Measurements from ENCODE around the gene CENPB.

CENPB gene

DNA sequence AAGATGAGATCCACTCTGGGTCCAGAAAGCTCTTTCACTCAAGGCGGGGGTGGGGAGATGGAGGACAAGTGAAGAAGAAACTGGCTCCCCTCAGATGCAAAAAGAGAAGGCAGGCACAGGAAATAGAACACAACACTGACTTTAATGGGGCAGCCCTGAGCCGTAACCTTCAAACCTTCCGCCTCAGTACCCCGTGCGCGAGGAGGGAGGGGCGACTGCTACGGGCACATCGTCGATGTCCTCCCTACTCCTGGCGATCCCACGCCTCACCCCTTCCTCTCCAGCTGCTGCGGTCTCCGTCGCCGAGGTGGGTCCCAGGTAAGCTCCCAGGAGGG is 9.2 kb downstream of the CENPB start:
- TF ChIP-seq POLR2A (IDR thresholded peaks at IDR 0.05; ENCODE audit: low read length) (no peak), GATA1 (IDR thresholded peaks at IDR 0.05; ENCODE audit: low read depth, low read length) (no peak)
- no peak for DNase-seq

DNA sequence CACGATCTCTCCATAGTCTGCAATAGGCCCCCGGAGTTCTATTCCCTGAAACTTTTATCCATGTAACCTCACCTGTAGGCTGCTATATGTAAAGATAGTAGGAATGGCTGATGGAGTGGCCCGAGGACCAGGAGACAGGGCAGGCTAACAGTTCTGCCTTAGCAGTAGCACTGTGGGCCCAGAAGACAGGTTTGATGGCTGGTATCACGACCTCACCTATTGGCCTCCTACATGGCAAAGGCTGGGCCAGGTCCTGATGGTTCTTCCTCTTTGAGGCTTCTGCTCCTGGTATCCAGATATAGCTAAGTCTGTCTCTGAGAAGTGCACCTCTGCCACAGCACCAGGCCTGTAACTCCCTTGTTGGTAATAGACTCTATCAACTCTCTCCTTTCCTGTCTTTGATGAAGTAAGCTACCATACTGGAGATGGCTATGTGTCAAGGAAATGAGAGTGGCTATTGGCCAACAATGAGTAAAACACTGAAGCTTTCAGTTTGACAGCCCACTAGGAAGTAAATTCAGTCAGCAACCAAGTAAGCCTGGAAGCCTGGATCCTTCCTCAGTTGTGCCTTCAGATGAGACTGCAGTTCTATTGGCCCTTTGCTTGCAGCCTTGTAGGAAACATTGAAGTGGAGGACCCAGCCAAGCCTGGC is 11.0 kb downstream of the CENPB start:
- no peak for DNase-seq
- TF ChIP-seq POLR2A (IDR thresholded peaks at IDR 0.05; ENCODE audit: low read length): no peak
- TF ChIP-seq GATA1 (IDR thresholded peaks at IDR 0.05; ENCODE audit: low read depth, low read length): no peak

GRCh38 chr20:3771552-3772058 is 14.9 kb downstream of the CENPB start:
- TF ChIP-seq GATA1 (IDR thresholded peaks at IDR 0.05; ENCODE audit: low read depth, low read length): no peak
- TF ChIP-seq POLR2A (IDR thresholded peaks at IDR 0.05; ENCODE audit: low read length): no peak
- no peak for DNase-seq

- peak; percentile 83 for DNase-seq
- TF ChIP-seq POLR2A (IDR thresholded peaks at IDR 0.05; ENCODE audit: low read length) (no peak), GATA1 (IDR thresholded peaks at IDR 0.05; ENCODE audit: low read depth, low read length) (no peak)
Observed at GRCh38 chr20:3768342-3769130, 18.0 kb downstream of the CENPB start.

- DNase-seq: peak; percentile 99
Observed at GRCh38 chr20:3767427-3768341, 18.9 kb downstream of the CENPB start, which contains the start of gene ADISSP. ADISSP (minus strand) TSS chr20:3767753; CDS start chr20:3760100, 7,653 bp downstream.

GRCh38 chr20:3767110-3767426 is 19.5 kb downstream of the CENPB start:
- TF ChIP-seq POLR2A (IDR thresholded peaks at IDR 0.05; ENCODE audit: low read length) (no peak), GATA1 (IDR thresholded peaks at IDR 0.05; ENCODE audit: low read depth, low read length) (no peak)
- DNase-seq: peak; percentile 84 to 86

More at GRCh38 chr20:3767427-3768341, 18.9 kb downstream of the CENPB start, which contains the start of gene ADISSP:
- TF ChIP-seq GATA1 (IDR thresholded peaks at IDR 0.05; ENCODE audit: low read depth, low read length): no peak
- peak; percentile 80 for TF ChIP-seq POLR2A (IDR thresholded peaks at IDR 0.05; ENCODE audit: low read length)

GRCh38 chr20:3766422-3767109 is 20.0 kb downstream of the CENPB start:
- DNase-seq: peak; percentile 43 to 50
- TF ChIP-seq POLR2A (IDR thresholded peaks at IDR 0.05; ENCODE audit: low read length): no peak
- TF ChIP-seq GATA1 (IDR thresholded peaks at IDR 0.05; ENCODE audit: low read depth, low read length): no peak

GRCh38 chr20:3765171-3765882 is 21.2 kb downstream of the CENPB start:
- DNase-seq: no peak
- TF ChIP-seq GATA1 (IDR thresholded peaks at IDR 0.05; ENCODE audit: low read depth, low read length): no peak
- TF ChIP-seq POLR2A (IDR thresholded peaks at IDR 0.05; ENCODE audit: low read length): no peak

DNA sequence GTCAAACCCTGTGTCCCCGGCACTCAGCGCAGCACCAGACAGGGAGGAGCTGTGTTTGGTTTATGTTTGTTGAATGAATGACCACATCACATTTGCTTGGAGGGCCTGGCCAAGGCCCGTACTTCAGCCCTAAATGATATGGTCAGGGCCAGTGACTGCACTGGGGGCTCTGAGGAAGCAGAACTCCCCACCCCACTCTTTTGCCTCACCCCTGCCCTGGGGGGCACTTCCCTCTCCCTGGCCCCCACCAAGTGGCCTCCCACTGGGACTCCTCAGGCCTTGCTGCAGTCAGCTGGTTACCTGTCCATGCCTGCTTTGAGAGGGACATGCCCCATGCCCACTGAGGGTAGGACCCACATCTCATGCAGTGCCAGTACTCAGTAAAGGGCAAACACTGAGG is 21.9 kb downstream of the CENPB start:
- DNase-seq: no peak
- TF ChIP-seq POLR2A (IDR thresholded peaks at IDR 0.05; ENCODE audit: low read length) (no peak), GATA1 (IDR thresholded peaks at IDR 0.05; ENCODE audit: low read depth, low read length) (no peak)

DNA sequence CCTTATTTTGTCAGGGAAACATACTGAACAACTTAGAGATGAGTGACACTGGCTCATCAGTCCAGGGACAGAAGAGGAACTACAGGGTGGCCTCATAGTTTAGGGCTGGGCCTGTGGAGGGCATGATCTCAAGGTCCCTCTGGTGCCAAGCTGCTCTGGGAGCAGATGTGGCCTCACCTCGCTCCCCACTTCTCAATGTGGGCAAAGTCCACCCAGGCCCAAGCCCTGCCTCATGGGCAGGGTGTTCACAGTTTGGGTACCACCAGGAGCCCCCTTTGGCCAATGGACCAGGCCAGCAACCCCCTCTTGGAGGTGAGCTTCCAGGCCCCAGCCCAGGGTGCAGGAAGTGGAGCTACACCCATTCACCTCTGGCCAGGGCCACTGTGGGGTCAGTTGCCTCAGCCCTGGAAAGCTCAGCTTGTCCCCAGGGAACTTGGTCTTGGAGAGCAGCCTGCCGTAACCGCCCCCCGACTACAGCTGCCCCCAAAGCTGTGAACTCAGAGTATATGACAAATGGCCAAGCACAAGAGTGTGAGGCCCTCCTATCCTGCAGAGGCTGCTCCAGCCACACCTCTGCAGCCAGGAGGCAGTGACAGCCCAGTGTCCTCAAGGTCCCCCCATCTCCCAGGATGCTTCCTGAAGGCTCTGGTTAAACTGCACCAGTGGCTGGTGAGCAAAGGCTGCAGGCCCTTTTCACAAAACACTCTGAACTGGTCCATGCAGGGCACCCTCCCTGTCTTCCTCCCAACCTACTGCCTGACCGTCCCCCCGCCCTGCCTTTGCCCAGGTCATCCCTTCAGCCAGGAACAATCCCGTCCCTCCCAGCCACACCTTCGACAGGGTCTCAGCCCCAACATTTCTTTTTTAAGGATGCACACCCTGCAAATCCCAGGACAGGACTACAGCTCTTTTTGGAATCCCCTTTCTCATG is 22.6 kb downstream of the CENPB start:
- no peak for DNase-seq
- TF ChIP-seq GATA1 (IDR thresholded peaks at IDR 0.05; ENCODE audit: low read depth, low read length): no peak
- no peak for TF ChIP-seq POLR2A (IDR thresholded peaks at IDR 0.05; ENCODE audit: low read length)

GRCh38 chr20:3760655-3761348 is 25.7 kb downstream of the CENPB start:
- DNase-seq: no peak
- TF ChIP-seq POLR2A (IDR thresholded peaks at IDR 0.05; ENCODE audit: low read length) (no peak), GATA1 (IDR thresholded peaks at IDR 0.05; ENCODE audit: low read depth, low read length) (no peak)

Data from erythroblast (primary cell).